Loucy (cell line): ENCODE data around the gene RCAN2.

Experiments
- H2AFZ ChIP-seq: fragments of 200-600 bp; sonication (generic); 2 replicates; pipeline ENCODE4 v1.6.0; 2016; ENCODE audit warnings: antibody characterized with exemption, mild to moderate bottlenecking, low read length, moderate library complexity
- H3F3A ChIP-seq: fragments of 200-600 bp; 2 replicates; pipeline ENCODE4 v1.6.0; 2016; ENCODE audit warnings: antibody characterized with exemption, low read depth, mild to moderate bottlenecking
- H3K27me3 ChIP-seq: fragments of 200-600 bp; sonication (generic); 2 replicates; pipeline ENCODE4 v1.6.1; 2014; ENCODE audit warnings: low read length, mild to moderate bottlenecking; ENCODE audit not compliant: insufficient read depth, poor library complexity, severe bottlenecking
- H3K36me3 ChIP-seq: fragments of 200-600 bp; sonication (generic); 2 replicates; pipeline ENCODE4 v1.6.1; 2016; ENCODE audit warnings: low read length; ENCODE audit not compliant: insufficient read depth
- H3K4me1 ChIP-seq: fragments of 200-600 bp; sonication (generic); 2 replicates; pipeline ENCODE4 v1.5.1; 2014; ENCODE audit warnings: low read length, mild to moderate bottlenecking; ENCODE audit not compliant: insufficient read depth, poor library complexity, severe bottlenecking
- H3K4me2 ChIP-seq: fragments of 200-600 bp; sonication (generic); 2 replicates; pipeline ENCODE4 v1.6.0; 2014; ENCODE audit warnings: antibody characterized with exemption, low read length, low read depth, mild to moderate bottlenecking; ENCODE audit not compliant: poor library complexity, severe bottlenecking
- H3K4me3 ChIP-seq: fragments of 200-600 bp; sonication (generic); 2 replicates; pipeline ENCODE4 v1.5.1; 2014; ENCODE audit warnings: low read length, mild to moderate bottlenecking, mixed read lengths; ENCODE audit not compliant: poor library complexity, severe bottlenecking
- H3K79me2 ChIP-seq: fragments of 200-600 bp; sonication (generic); 2 replicates; pipeline ENCODE4 v1.6.1; 2014; ENCODE audit warnings: low read length; ENCODE audit not compliant: insufficient read depth
- H3K9ac ChIP-seq: fragments of 200-600 bp; sonication (generic); 2 replicates; pipeline ENCODE4 v1.6.0; 2014; ENCODE audit warnings: mild to moderate bottlenecking, low read depth, low read length, moderate library complexity; ENCODE audit not compliant: poor library complexity, severe bottlenecking
- H3K9me2 ChIP-seq: fragments of 200-600 bp; sonication (generic); replicated peaks from 2 replicates; pipeline ENCODE4 v1.6.1; 2016; ENCODE audit warnings: low read depth, low read length, mixed read lengths
- H3K9me3 ChIP-seq: fragments of 200-600 bp; sonication (generic); 2 replicates; pipeline ENCODE4 v1.6.1; 2014; ENCODE audit warnings: mild to moderate bottlenecking, antibody characterized with exemption, low read length, low read depth; ENCODE audit not compliant: insufficient read depth
- H4K20me1 ChIP-seq: fragments of 200-600 bp; sonication (generic); 2 replicates; pipeline ENCODE4 v1.6.0; 2014; ENCODE audit warnings: antibody characterized with exemption, low read length, mild to moderate bottlenecking; ENCODE audit not compliant: insufficient read depth, poor library complexity, severe bottlenecking
- CTCF ChIP-seq: fragments of 200-600 bp; sonication (generic); conservative IDR thresholded peaks from 2 replicates; pipeline ENCODE4 v1.5.1; 2014; ENCODE audit warnings: mild to moderate bottlenecking, antibody characterized with exemption, low read length
- EZH2phosphoT487 ChIP-seq: fragments of 200-600 bp; IDR thresholded peaks from 2 replicates; pipeline ENCODE4 v1.6.1; 2018; ENCODE audit warnings: antibody characterized with exemption, mild to moderate bottlenecking, moderate library complexity, borderline replicate concordance

RCAN2 gene

GRCh38 chr6:46465294-46466165, 25.7 kb downstream of the RCAN2 start:
- no peak overlapping the region for H3K4me3 ChIP-seq
- H2AFZ ChIP-seq: no peak overlapping the region
- H3K27me3 ChIP-seq: no peaks in the 10 kb centered on the region
- no peaks in the 10 kb centered on the region for H4K20me1 ChIP-seq
- H3K4me1 ChIP-seq: no peaks in the 10 kb centered on the region
- no peak overlapping the region for H3K9ac ChIP-seq
- no peak overlapping the region for H3K4me2 ChIP-seq
- no peaks in the 10 kb centered on the region for H3K36me3 ChIP-seq
- H3K9me2 ChIP-seq: no peaks in the 10 kb centered on the region
- no peaks in the 10 kb centered on the region for H3F3A ChIP-seq
- TF ChIP-seq EZH2phosphoT487 (no peak), CTCF (no peak)
- no peaks in the 10 kb centered on the region for H3K9me3 ChIP-seq
- no peaks in the 10 kb centered on the region for H3K79me2 ChIP-seq

DNA sequence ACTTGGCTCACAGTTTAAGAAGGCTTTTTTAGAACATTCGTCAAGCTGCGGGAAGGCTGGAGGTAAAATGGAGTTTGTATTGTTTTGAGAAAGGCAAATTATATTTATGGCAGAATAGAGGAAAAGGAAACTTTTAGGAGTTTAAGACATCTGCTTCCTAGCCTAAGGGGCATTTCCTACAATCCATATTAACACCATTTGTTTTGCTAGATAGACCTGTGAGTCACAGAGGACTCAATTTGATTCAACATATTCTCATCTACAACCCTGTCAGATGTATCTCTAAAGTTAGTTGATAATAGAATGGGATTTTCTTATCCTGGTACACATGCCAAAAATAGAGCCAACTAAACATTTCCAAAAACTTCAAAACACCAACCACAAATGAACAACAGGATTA, 35.0 kb downstream of the RCAN2 start:
- H3F3A ChIP-seq: no peaks in the 10 kb centered on the region
- no peak overlapping the region for H3K4me3 ChIP-seq
- H3K4me1 ChIP-seq: no peaks in the 10 kb centered on the region

DNA sequence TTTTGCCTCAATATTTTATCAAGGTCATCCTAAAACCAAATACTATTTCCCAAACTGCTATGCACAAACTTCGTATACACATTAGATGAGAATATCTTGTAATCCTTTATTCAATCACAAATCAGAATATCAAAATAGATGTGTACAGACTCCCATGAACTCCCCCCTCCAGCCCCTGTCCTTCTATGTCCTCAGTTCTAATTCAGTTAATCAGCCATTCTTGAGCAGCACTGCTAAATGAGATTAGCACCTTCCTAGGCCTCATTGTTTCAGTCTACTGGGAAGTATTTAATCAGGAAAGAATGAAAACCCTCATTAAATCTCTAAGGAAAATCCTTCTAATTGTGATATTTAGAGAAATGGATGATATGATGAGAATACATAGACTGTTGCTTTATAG, 36.6 kb downstream of the RCAN2 start:
- Histone ChIP-seq H2AFZ (no peak overlapping the region), H3F3A (no peaks in the 10 kb centered on the region), H3K27me3 (no peaks in the 10 kb centered on the region), H3K79me2 (no peaks in the 10 kb centered on the region), H3K36me3 (no peaks in the 10 kb centered on the region), H3K4me1 (no peaks in the 10 kb centered on the region), H3K4me2 (no peak overlapping the region), H3K9me3 (no peaks in the 10 kb centered on the region), H3K4me3 (no peak overlapping the region), H4K20me1 (no peaks in the 10 kb centered on the region), H3K9ac (no peak overlapping the region), H3K9me2 (no peaks in the 10 kb centered on the region)
- TF ChIP-seq EZH2phosphoT487: no peak
- no peak for TF ChIP-seq CTCF

More for the DNA sequence above, 35.0 kb downstream of the RCAN2 start:
- H3K79me2 ChIP-seq: no peaks in the 10 kb centered on the region
- no peaks in the 10 kb centered on the region for H3K9me3 ChIP-seq
- no peaks in the 10 kb centered on the region for H3K36me3 ChIP-seq
- H3K27me3 ChIP-seq: no peaks in the 10 kb centered on the region
- no peak overlapping the region for H2AFZ ChIP-seq
- no peaks in the 10 kb centered on the region for H4K20me1 ChIP-seq
- no peak overlapping the region for H3K4me2 ChIP-seq
- TF ChIP-seq EZH2phosphoT487 (no peak), CTCF (no peak)
- no peaks in the 10 kb centered on the region for H3K9me2 ChIP-seq
- no peak overlapping the region for H3K9ac ChIP-seq
